Effector memory CD4-positive, alpha-beta T cell (primary cell): ENCODE data around the gene CD99.

Source experiments
- DNase-seq, 3 donors: peaks; one replicate each; pipeline ENCODE4 v3.0.0-alpha.2; 2020
- H3K27ac ChIP-seq: 2 replicates; pipeline ENCODE4 v1.7.0; 2013; ENCODE audit warnings: mild to moderate bottlenecking, low read length, moderate library complexity; ENCODE audit not compliant: insufficient read depth, poor library complexity, severe bottlenecking
- H3K27me3 ChIP-seq: replicated peaks from 2 replicates; pipeline ENCODE4 v1.7.0; 2013; ENCODE audit warnings: mild to moderate bottlenecking, low read length; ENCODE audit not compliant: insufficient read depth, control insufficient read depth, poor library complexity, severe bottlenecking
- H3K36me3 ChIP-seq: 2 replicates; pipeline ENCODE4 v1.7.0; 2013; ENCODE audit warnings: mild to moderate bottlenecking, low read length, moderate library complexity; ENCODE audit not compliant: control insufficient read depth, insufficient read depth
- H3K4me1 ChIP-seq: 2 replicates; pipeline ENCODE4 v1.7.0; 2013; ENCODE audit warnings: low read length, mild to moderate bottlenecking; ENCODE audit not compliant: control insufficient read depth, insufficient read depth, poor library complexity, severe bottlenecking
- H3K4me3 ChIP-seq: 2 replicates; pipeline ENCODE4 v1.7.0; 2013; ENCODE audit warnings: low read length, low read depth, mild to moderate bottlenecking; ENCODE audit not compliant: insufficient read depth, poor library complexity, severe bottlenecking
- H3K9me3 ChIP-seq: 2 replicates; pipeline ENCODE4 v1.7.0; 2013; ENCODE audit warnings: mild to moderate bottlenecking, low read length, moderate library complexity; ENCODE audit not compliant: control insufficient read depth

CD99 gene

DNA sequence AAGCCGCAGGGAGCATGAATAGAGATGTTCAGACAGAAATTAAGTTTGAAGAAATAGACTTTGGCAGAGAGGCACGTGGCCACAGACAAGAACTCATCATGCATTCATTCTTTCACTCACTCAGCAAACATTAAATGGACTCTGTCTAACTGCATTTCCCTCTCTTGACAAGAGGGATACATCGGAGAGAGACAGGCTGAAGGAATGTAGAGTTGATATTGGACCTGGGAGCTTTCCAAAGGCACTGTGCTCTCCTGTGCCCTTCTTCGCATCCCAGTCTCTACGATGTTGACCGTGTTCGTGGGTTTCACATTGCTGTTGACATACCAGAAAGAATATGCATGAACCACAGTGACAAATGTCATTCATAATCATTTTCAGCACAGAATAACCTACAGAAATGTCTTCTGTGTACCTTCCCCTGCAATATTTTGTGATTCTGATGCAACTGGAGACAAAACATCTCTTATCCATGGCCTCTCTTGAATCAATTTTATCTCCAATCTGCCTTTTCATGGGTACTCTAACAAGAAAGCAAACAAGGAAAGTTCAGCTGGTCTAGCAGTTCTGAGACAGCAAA is 34.7 kb upstream of the CD99 start:
- H3K4me3 ChIP-seq, result no peak overlapping the region
- H3K4me1 ChIP-seq, result no peaks in the 10 kb centered on the region
- H3K27me3 ChIP-seq, result no peaks in the 10 kb centered on the region
- H3K27ac ChIP-seq, result no peak overlapping the region
- H3K9me3 ChIP-seq, result no peaks in the 10 kb centered on the region
- DNase-seq, result no peak
- H3K36me3 ChIP-seq, result peaks cover 5% of the 10 kb centered on the region

DNA sequence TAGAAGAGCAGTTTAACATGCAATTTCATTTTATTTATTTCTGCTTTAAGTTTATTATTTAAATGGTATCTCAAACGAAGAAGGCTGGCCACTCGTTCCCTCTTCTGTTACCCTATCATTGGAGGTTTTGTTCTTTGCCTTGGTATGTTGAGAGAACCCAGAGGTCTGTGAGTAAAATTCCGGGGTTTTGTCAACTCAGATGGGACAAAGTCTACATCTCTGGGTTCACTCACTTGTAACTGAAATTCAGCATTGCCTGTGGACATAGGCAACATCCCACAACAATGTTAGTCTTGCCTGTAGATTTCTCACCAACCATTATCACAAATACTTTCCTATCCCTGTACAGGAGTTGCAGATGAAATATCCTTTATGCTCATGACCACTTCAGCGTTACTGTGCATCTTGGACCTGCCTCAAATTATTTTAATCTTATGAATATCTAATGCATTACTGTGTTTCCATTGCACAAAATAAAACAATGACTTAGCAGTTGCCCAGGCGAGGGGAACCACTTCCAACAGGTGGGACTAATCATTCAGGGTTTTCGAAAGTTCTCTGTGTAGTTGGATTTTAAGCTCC is 33.5 kb upstream of the CD99 start:
- Histone ChIP-seq H3K36me3 (peaks cover 5% of the 10 kb centered on the region), H3K9me3 (no peaks in the 10 kb centered on the region), H3K27me3 (no peaks in the 10 kb centered on the region), H3K4me3 (no peak overlapping the region), H3K4me1 (no peaks in the 10 kb centered on the region), H3K27ac (no peak overlapping the region)
- DNase-seq, result no peak

DNA sequence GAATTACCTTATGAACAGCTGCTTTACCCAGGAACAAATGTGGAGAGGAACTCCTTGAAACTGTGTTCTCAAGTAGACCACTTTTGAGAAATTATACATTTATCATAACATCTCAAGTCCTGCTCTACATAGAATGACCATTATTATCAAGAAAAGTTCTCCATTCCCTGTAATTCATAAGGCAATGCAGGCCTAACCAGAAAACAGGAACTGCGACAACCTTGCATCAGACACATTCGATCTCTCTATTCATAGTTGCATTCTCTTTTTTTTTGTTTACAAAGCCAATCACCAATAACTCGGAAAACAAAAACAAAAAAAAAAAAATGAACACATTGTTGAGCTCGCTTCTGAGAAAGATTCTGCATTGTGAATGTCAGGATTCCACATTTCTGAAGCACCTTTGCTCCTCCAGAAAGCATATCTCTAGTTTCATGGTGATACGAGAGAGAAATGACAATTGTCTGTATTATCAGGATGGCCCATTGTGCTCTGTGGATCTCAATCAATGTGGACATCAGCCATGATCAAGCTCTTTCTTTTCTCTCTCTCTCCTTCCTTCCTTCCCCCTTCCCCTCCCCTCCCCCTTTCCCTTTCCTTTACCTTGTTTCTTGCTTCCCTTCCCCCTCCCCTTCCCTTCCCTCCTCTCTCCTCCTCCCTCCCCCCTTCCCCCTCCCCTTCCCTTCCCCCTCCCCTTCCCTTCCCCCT is 32.4 kb upstream of the CD99 start:
- Histone ChIP-seq H3K27me3 (no peaks in the 10 kb centered on the region), H3K4me1 (no peaks in the 10 kb centered on the region), H3K9me3 (no peaks in the 10 kb centered on the region), H3K27ac (no peak overlapping the region), H3K36me3 (peaks cover 5% of the 10 kb centered on the region), H3K4me3 (no peak overlapping the region)
- DNase-seq, result no peak

DNA sequence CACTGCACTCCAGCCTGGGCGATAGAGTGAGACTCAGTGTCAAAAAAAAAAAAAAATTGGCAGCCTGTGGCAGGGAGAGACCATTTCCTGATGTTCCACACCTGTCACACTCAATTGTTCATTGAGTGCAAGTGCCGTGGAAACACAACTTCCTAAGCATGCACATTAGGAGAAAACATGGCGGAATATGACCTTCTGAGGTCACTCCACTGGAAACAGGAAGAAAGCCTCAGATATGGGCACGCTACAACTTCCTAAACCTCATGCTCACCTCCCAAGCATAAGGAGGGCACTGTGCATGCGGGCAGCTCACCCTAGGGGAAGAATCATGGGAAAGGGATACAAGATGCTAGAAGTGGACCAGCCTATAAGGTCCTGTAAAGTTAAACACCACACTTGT is 28.5 kb upstream of the CD99 start:
- no peaks in the 10 kb centered on the region for H3K9me3 ChIP-seq

DNA sequence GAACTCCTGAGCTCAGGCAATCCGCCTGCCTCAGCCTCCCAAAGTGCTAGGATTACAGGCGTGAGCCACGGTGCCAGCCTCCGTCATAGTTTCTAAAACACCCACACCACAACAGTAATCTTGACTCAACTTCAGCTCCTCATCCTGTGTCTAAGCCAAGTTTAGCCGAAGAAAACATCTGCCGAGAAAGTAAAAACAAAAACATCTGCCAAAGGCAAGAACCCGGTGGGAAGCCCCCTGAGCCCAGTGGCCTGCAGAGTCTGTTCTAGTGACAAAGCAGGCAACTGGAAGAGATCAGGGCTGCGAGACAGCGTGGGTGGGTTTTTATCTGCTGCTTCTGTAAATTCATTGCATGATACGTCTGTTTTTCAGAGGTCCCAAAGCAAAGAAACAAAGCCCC is 26.6 kb upstream of the CD99 start:
- no peak overlapping the region for H3K27ac ChIP-seq
- no peaks in the 10 kb centered on the region for H3K36me3 ChIP-seq
- H3K9me3 ChIP-seq, result no peaks in the 10 kb centered on the region
- no peak overlapping the region for H3K4me3 ChIP-seq
- H3K4me1 ChIP-seq, result no peaks in the 10 kb centered on the region
- no peak for DNase-seq
- H3K27me3 ChIP-seq, result no peaks in the 10 kb centered on the region

More for the DNA sequence above, 28.5 kb upstream of the CD99 start:
- Histone ChIP-seq H3K27me3 (no peaks in the 10 kb centered on the region), H3K4me1 (no peaks in the 10 kb centered on the region), H3K36me3 (no peaks in the 10 kb centered on the region), H3K27ac (no peak overlapping the region), H3K4me3 (no peak overlapping the region)
- DNase-seq, result no peak

DNA sequence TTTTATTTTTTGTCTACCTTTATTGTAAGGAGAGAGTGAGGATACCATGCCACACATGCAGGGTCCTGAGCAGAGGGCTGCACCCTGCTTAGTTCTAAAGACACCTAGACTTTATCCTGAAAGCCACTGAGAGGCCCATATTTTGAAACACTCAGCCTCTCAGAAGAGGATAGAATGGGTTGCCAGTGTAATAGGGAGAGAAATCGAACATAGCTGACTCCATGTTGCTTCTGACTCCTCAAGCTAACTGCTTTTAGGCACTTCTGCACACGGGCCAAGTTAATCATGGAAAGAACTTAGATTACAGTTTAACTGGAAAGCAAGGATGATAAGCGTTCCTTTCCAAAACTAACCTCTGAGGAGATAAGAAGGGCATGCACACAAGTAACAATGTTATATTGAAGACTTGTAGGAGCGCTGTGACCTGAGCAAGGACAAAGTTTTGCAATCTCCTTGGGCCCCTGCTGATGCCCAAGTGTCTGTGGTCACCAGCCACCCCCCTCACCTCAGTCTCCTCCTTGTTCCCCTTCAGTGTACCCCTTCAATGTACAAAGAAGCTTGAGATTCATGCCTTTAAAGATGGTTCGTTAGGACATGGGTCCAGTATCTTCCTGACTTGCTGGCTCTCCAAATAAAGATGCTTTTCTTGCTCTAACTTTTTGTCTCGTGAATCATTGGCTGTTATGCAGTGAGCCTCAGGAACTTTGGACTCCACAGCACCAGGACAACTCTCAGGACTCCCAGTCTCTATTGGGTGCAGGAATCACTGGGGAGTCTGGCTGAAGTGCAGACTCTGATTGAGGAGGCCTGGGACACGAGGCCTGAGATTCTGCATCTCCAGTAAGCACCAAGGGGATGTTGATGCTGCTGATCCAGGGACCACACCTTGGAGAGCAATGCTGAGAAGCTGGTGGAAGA is 25.4 kb upstream of the CD99 start:
- Histone ChIP-seq H3K9me3 (no peaks in the 10 kb centered on the region), H3K27me3 (no peaks in the 10 kb centered on the region), H3K4me1 (no peaks in the 10 kb centered on the region), H3K27ac (no peak overlapping the region), H3K36me3 (no peaks in the 10 kb centered on the region), H3K4me3 (no peak overlapping the region)
- DNase-seq, result no peak

DNA sequence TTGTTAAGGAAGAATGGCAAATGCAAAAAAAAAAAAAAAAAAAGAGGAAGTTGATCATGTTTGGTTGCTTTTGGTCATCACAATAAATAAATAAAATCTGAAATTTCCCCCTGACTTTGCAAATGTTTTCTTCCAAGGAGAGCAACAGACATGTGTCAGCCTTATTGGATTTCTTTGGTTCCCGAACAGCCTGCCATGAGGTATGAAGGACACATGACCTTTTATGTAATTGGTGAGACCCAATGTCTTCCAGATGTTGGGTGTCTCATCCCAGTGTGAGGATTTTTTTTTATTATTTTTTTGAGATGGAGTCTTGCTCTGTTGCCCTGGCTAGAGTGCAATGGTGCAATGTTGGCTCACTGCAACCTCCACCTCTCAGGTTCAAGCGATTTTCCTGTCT is 24.6 kb upstream of the CD99 start:
- Histone ChIP-seq H3K4me1 (no peaks in the 10 kb centered on the region), H3K27ac (no peak overlapping the region), H3K36me3 (no peaks in the 10 kb centered on the region), H3K27me3 (no peaks in the 10 kb centered on the region), H3K9me3 (no peaks in the 10 kb centered on the region), H3K4me3 (no peak overlapping the region)
- DNase-seq, result no peak

DNA sequence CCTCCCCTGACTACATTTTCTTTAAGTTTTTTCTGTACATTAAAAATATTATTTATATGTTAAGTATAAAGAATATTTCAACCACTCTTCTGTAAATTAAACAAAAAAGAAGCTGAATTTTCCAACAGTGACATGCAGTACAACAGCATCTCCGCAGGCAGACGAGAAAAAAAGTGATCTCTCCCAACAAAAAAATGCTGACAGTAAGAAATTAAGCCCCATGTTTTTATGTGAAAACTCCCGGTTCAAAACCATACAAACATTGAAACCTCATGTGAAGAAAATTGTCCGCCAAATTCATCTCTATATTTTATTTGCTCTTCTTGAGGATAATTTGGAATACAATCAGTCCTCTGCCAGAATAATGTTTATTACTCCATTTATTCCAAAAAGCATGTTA is 20.1 kb upstream of the CD99 start:
- Histone ChIP-seq H3K27ac (no peak overlapping the region), H3K9me3 (no peaks in the 10 kb centered on the region), H3K27me3 (no peaks in the 10 kb centered on the region), H3K36me3 (no peaks in the 10 kb centered on the region), H3K4me3 (no peak overlapping the region), H3K4me1 (no peaks in the 10 kb centered on the region)
- DNase-seq, result no peak

DNA sequence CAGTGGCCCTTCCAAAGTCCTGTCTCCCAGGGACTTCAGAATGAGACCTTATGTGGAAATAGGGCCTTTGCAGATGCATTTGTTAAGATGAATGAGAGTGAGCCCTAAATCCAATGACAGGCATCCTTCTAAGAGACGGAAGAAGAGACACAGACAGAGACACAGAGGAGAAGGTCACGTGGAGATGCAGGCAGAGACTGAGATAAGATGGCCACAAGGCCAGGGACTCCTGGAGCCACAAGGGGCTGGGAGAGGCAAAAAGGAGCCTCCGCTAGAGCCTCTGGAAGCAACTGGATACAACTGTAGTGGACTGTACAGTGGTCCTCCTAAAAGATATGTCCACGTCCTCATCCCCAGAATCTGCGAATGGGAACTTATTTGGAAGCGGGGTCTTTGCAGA is 19.0 kb upstream of the CD99 start:
- H3K4me3 ChIP-seq, result no peak overlapping the region
- no peak for DNase-seq
- no peaks in the 10 kb centered on the region for H3K9me3 ChIP-seq
- no peaks in the 10 kb centered on the region for H3K4me1 ChIP-seq
- no peak overlapping the region for H3K27ac ChIP-seq
- H3K36me3 ChIP-seq, result no peaks in the 10 kb centered on the region
- H3K27me3 ChIP-seq, result no peaks in the 10 kb centered on the region

DNA sequence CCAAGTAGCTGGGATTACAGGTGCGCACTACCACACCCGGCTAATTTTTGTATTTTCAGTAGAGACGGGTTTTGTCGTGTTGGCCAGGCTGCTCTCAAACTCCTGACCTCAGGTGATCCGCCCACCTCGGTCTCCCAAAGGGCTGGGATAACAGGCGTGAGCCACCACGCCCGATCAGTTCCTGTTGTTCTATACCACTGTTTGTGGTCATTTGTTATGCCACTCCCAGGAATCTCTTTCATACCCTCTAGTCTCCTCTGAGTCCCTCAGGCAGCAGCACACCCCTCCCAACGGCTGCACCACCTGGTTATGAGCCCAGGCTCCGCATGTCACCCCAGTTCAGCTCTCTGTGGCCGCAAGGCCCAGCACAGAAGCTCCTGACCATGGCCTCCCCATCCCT is 17.5 kb upstream of the CD99 start:
- no peaks in the 10 kb centered on the region for H3K9me3 ChIP-seq
- no peaks in the 10 kb centered on the region for H3K36me3 ChIP-seq
- H3K27ac ChIP-seq, result no peak overlapping the region
- no peak for DNase-seq
- H3K4me1 ChIP-seq, result no peaks in the 10 kb centered on the region
- H3K27me3 ChIP-seq, result no peaks in the 10 kb centered on the region
- no peak overlapping the region for H3K4me3 ChIP-seq
